IMR-90 (cell line): ENCODE measurements around the gene TBC1D22A. TPM values are rescaled to one million over a fixed set of nuclear protein-coding genes. Genes with fewer than 3 reads are reported as not detected.

Source experiments
- ATAC-seq: fragments of 200-7000 bp; cut with Tn5 transposase; 2 replicates; pipeline ENCODE4 v1.9.1; 2020; ENCODE audit warnings: low read depth, mild to moderate bottlenecking, moderate library complexity
- BruUV-seq: library from RNA; stranded (reverse); fragments of 400-500 nt; replicated peaks from 2 replicates; lab custom pipeline; 2021; lab: Mats Ljungman, UMichigan
- CTCF ChIA-PET: fragments of 300-600 bp; formaldehyde crosslinking; extraction: SDS; loops from one replicate; lab custom pipeline; 2021; ENCODE audit warnings: antibody characterized with exemption; lab: Yijun Ruan, JAX
- POLR2A ChIA-PET: fragments of 300-600 bp; sonication (Branson Sonifier 250); formaldehyde crosslinking; loops from one replicate; lab custom pipeline; 2022; ENCODE audit warnings: antibody characterized with exemption; ENCODE audit not compliant: unreplicated experiment; lab: Charles Lee
- DNase-seq: peaks from one replicate; pipeline ENCODE4 v3.0.0; 2013
- H2AFZ ChIP-seq: replicated peaks from 2 replicates; pipeline ENCODE3; 2013; ENCODE audit warnings: low read length, mild to moderate bottlenecking; ENCODE audit not compliant: poor library complexity
- H2AK5ac ChIP-seq: 2 replicates; pipeline ENCODE4 v1.6.1; 2013; ENCODE audit warnings: low read depth, low read length, inconsistent platforms
- H2AK9ac ChIP-seq: replicated peaks from 2 replicates; pipeline ENCODE3; 2013; ENCODE audit warnings: mild to moderate bottlenecking, low read depth, low read length, moderate library complexity; ENCODE audit not compliant: poor library complexity
- H2BK120ac ChIP-seq: 2 replicates; pipeline ENCODE4 v1.6.1; 2013; ENCODE audit warnings: low read depth, low read length, inconsistent platforms
- H2BK15ac ChIP-seq: 3 replicates; pipeline ENCODE4 v1.6.1; 2013; ENCODE audit warnings: low read depth, low read length, inconsistent platforms
- H2BK20ac ChIP-seq: 2 replicates; pipeline ENCODE4 v1.6.1; 2013; ENCODE audit warnings: low read depth, mild to moderate bottlenecking, inconsistent platforms, low read length, moderate library complexity
- H2BK5ac ChIP-seq: 2 replicates; pipeline ENCODE4 v1.6.1; 2013; ENCODE audit warnings: mild to moderate bottlenecking, low read depth, low read length, inconsistent platforms; ENCODE audit not compliant: poor library complexity, severe bottlenecking
- H3K14ac ChIP-seq: replicated peaks from 2 replicates; pipeline ENCODE4 v1.6.1; 2013; ENCODE audit warnings: low read depth, low read length, inconsistent platforms
- H3K18ac ChIP-seq: 2 replicates; pipeline ENCODE4 v1.6.1; 2013; ENCODE audit warnings: low read depth, low read length, control low read depth
- H3K23ac ChIP-seq: 2 replicates; pipeline ENCODE4 v1.6.1; 2013; ENCODE audit warnings: low read depth, low read length, inconsistent platforms
- H3K27ac ChIP-seq: 2 replicates; pipeline ENCODE4 v1.5.1; 2013; ENCODE audit warnings: mild to moderate bottlenecking, control low read depth, low read length; ENCODE audit not compliant: insufficient read depth
- H3K27me3 ChIP-seq: 2 replicates; pipeline ENCODE4 v1.6.1; 2013; ENCODE audit warnings: low read length; ENCODE audit not compliant: control insufficient read depth, insufficient read depth
- H3K36me3 ChIP-seq: 2 replicates; pipeline ENCODE4 v1.6.1; 2013; ENCODE audit warnings: low read length, mixed read lengths; ENCODE audit not compliant: control insufficient read depth, insufficient read depth
- H3K4ac ChIP-seq: 2 replicates; pipeline ENCODE4 v1.6.1; 2013; ENCODE audit warnings: low read depth, low read length, inconsistent platforms
- H3K4me1 ChIP-seq: 2 replicates; pipeline ENCODE4 v1.6.1; 2013; ENCODE audit warnings: low read length, mixed read lengths; ENCODE audit not compliant: control insufficient read depth, insufficient read depth
- H3K4me2 ChIP-seq: 2 replicates; pipeline ENCODE4 v1.6.1; 2013; ENCODE audit warnings: low read depth, mild to moderate bottlenecking, control low read depth, low read length, moderate library complexity
- H3K4me3 ChIP-seq: 2 replicates; pipeline ENCODE4 v1.5.1; 2013; ENCODE audit warnings: low read depth, mild to moderate bottlenecking, control low read depth, low read length, moderate library complexity; ENCODE audit not compliant: insufficient read depth
- H3K56ac ChIP-seq: 2 replicates; pipeline ENCODE4 v1.6.1; 2013; ENCODE audit warnings: low read length, inconsistent platforms; ENCODE audit not compliant: insufficient read depth; ENCODE audit errors: extremely low read depth
- H3K79me1 ChIP-seq, 2 experiments: 2 replicates each; pipeline ENCODE4 v1.6.1; 2013; ENCODE audit warnings: low read length in 2 of 2, inconsistent platforms in 1 of 2, low read depth in 1 of 2
- H3K9ac ChIP-seq: 2 replicates; pipeline ENCODE4 v1.6.1; 2013; ENCODE audit warnings: low read depth, low read length, control low read depth
- H3K9me1 ChIP-seq: 2 replicates; pipeline ENCODE4 v1.6.1; 2013; ENCODE audit warnings: low read length, inconsistent platforms; ENCODE audit not compliant: insufficient read depth
- H3K9me3 ChIP-seq: 2 replicates; pipeline ENCODE4 v1.6.1; 2013; ENCODE audit warnings: low read length; ENCODE audit not compliant: control insufficient read depth, insufficient read depth
- H4K20me1 ChIP-seq: 2 replicates; pipeline ENCODE4 v1.6.1; 2013; ENCODE audit warnings: low read length, inconsistent platforms; ENCODE audit not compliant: insufficient read depth
- H4K5ac ChIP-seq: 2 replicates; pipeline ENCODE4 v1.6.1; 2013; ENCODE audit warnings: mild to moderate bottlenecking, low read depth, low read length, control low read depth
- H4K8ac ChIP-seq, 2 experiments: 2 replicates each; pipeline ENCODE4 v1.6.1; 2013; ENCODE audit warnings: low read depth in 2 of 2, low read length in 2 of 2, control low read depth in 1 of 2, inconsistent platforms in 1 of 2
- H4K91ac ChIP-seq: 2 replicates; pipeline ENCODE4 v1.6.1; 2013; ENCODE audit warnings: low read depth, low read length, inconsistent platforms; ENCODE audit not compliant: insufficient read depth
- BHLHE40 ChIP-seq: fragments of 150-350 bp; IDR thresholded peaks from 2 replicates; pipeline ENCODE4 v1.6.1; 2016; ENCODE audit warnings: mild to moderate bottlenecking, low read depth, low read length
- CEBPB ChIP-seq: IDR thresholded peaks from 2 replicates; pipeline ENCODE4 v1.6.1; 2012; ENCODE audit warnings: low read depth, low read length, improper control_type of control experiment
- CHD1 ChIP-seq: IDR thresholded peaks from 2 replicates; pipeline ENCODE4 v1.6.1; 2012; ENCODE audit warnings: low read depth, low read length, improper control_type of control experiment
- CTCF ChIP-seq: conservative IDR thresholded peaks from 2 replicates; pipeline ENCODE4 v1.5.1; 2012; ENCODE audit warnings: mild to moderate bottlenecking, low read depth, low read length, improper control_type of control experiment
- ELK1 ChIP-seq: fragments of 150-350 bp; IDR thresholded peaks from 2 replicates; pipeline ENCODE4 v1.6.1; 2016; ENCODE audit warnings: low read depth, mild to moderate bottlenecking, low read length, moderate library complexity, borderline replicate concordance
- FOS ChIP-seq: fragments of 150-350 bp; IDR thresholded peaks from 2 replicates; pipeline ENCODE4 v1.6.1; 2016; ENCODE audit warnings: low read depth, low read length
- MAFK ChIP-seq: IDR thresholded peaks from 2 replicates; pipeline ENCODE4 v1.6.1; 2012; ENCODE audit warnings: low read depth, low read length, improper control_type of control experiment
- MAZ ChIP-seq: IDR thresholded peaks from 2 replicates; pipeline ENCODE4 v1.6.1; 2012; ENCODE audit warnings: low read depth, mild to moderate bottlenecking, low read length, improper control_type of control experiment, moderate library complexity, borderline replicate concordance
- NFE2L2 ChIP-seq: fragments of 150-350 bp; IDR thresholded peaks from 2 replicates; pipeline ENCODE4 v1.6.1; 2016; ENCODE audit warnings: low read depth, mild to moderate bottlenecking, low read length
- POLR2A ChIP-seq: IDR thresholded peaks from 2 replicates; pipeline ENCODE4 v1.6.1; 2012; ENCODE audit warnings: mild to moderate bottlenecking, low read depth, low read length
- RAD21 ChIP-seq: IDR thresholded peaks from 2 replicates; pipeline ENCODE4 v1.6.1; 2012; ENCODE audit warnings: low read length, improper control_type of control experiment
- RCOR1 ChIP-seq: IDR thresholded peaks from 2 replicates; pipeline ENCODE4 v1.6.1; 2012; ENCODE audit warnings: mild to moderate bottlenecking, low read length, improper control_type of control experiment; ENCODE audit not compliant: insufficient replicate concordance
- RFX5 ChIP-seq: IDR thresholded peaks from 2 replicates; pipeline ENCODE4 v1.8.0; 2012; ENCODE audit warnings: low read depth, mild to moderate bottlenecking, low read length, moderate library complexity
- SMC3 ChIP-seq: fragments of 150-350 bp; IDR thresholded peaks from 2 replicates; pipeline ENCODE4 v1.6.1; 2016; ENCODE audit warnings: low read depth, mild to moderate bottlenecking, antibody characterized with exemption, low read length, moderate library complexity
- USF2 ChIP-seq: fragments of 150-350 bp; IDR thresholded peaks from 2 replicates; pipeline ENCODE4 v1.6.1; 2017; ENCODE audit warnings: mild to moderate bottlenecking, antibody characterized with exemption, low read length, low read depth
- WGBS, 2 experiments: methylation state at CpG; one replicate each; pipeline versions ENCODE4 v1.1.5 to v1.1.7; 2013; ENCODE audit warnings: missing lambda C conversion rate in 2 of 2; ENCODE audit not compliant: insufficient read length in 1 of 2; ENCODE audit errors: extremely low coverage in 2 of 2; 5-methylcytosine and 5-hydroxymethylcytosine counted together
- dilution Hi-C: fragments of 300-500 bp; cut with HindIII; formaldehyde crosslinking; loops from one replicate; pipeline ENCODE4 v1.14.3; 2018; ENCODE audit warnings: low sequenced_read_pairs; ENCODE audit not compliant: unreplicated experiment
- in situ Hi-C: fragments of 300-500 bp; cut with MboI; formaldehyde crosslinking; loops from 3 replicates; pipeline ENCODE4 v1.14.3; 2019; ENCODE audit warnings: low sequenced_read_pairs, inconsistent platforms, mixed read lengths
- intact Hi-C: fragments of 100-400 bp; cut with micrococcal nuclease; formaldehyde crosslinking; loops from 2 replicates; pipeline ENCODE4 v1.10.0; 2022
- polyA plus RNA-seq, 3 experiments: library from polyadenylated mRNA; depleted of rRNA; stranded (reverse); fragments of >200 nt; gene quantifications; 2 replicates each; pipeline ENCODE4 v1.2.3, GENCODE V29; 2012; ENCODE audit warnings: low replicate concordance in 1 of 3
- total RNA-seq: library from RNA; depleted of rRNA; stranded (reverse); fragments of >200 nt; gene quantifications from 2 replicates; pipeline ENCODE4 v1.2.3, GENCODE V29; 2012

Gene TBC1D22A
- total and polyA plus RNA-seq, 2 of the 4 experiments (the other 2 are of a cell fraction) = 9.0 to 16.7 TPM

GRCh38 chr22:47013861-47014635, 251.6 kb downstream of the TBC1D22A start:
- Histone ChIP-seq H4K5ac (no peak overlapping the region), H3K36me3 (peaks cover 8% of the 10 kb centered on the region), H3K4me2 (no peak overlapping the region), H3K9me3 (no peaks in the 10 kb centered on the region), H3K4ac (no peak overlapping the region), H2AK5ac (no peak overlapping the region), H3K9me1 (peaks cover 11% of the 10 kb centered on the region), H2AFZ (no peak overlapping the region), H3K4me1 (peaks cover 3% of the 10 kb centered on the region), H3K79me1 (peaks cover 0 to 25% of the 10 kb centered on the region in 2 experiments; a peak in 2 of 4 replicates), H2BK5ac (no peak overlapping the region), H4K8ac (no peak overlapping the region), H4K20me1 (peaks cover 26% of the 10 kb centered on the region), H2BK120ac (no peak overlapping the region), H2BK20ac (no peak overlapping the region), H3K23ac (no peak overlapping the region), H3K4me3 (no peak overlapping the region), H4K91ac (no peak overlapping the region), H2AK9ac (no peak overlapping the region), H3K56ac (no peak overlapping the region), H2BK15ac (no peak overlapping the region), H3K9ac (no peak overlapping the region), H3K27ac (no peak overlapping the region), H3K18ac (no peak overlapping the region), H3K14ac (no peak overlapping the region), H3K27me3 (no peaks in the 10 kb centered on the region)
- ATAC-seq (no peak), DNase-seq (no peak)
- POLR2A ChIA-PET = no interaction called here
- dilution Hi-C loops (no loop called here), in situ Hi-C loops (no loop called here), intact Hi-C loops (no loop called here)
- TF ChIP-seq SMC3 (no peak), CHD1 (no peak), MAFK (no peak), BHLHE40 (no peak), RFX5 (no peak), CEBPB (no peak), RAD21 (no peak), POLR2A (no peak), FOS (no peak), MAZ (no peak), RCOR1 (no peak), CTCF (no peak), NFE2L2 (no peak), ELK1 (no peak), USF2 (no peak)
- no TSS peak for BruUV-seq
- CTCF ChIA-PET = interaction anchor here (1.2 kb wide), 1 partner anchor 215 kb away, joined by 4 read pairs; no protein-coding TSS in a partner anchor
- 97% methylated on average over 6 of the region's 23 CpGs; no CpG with 5 or more reads in 1 of the 2 experiments for WGBS, 2 experiments
